Mesodermal cell (in vitro differentiated cells): ENCODE measurements around the gene KLHL29.

Experiments used
- H3K27ac ChIP-seq: 2 replicates; pipeline ENCODE4 v1.7.0; 2013; ENCODE audit warnings: mild to moderate bottlenecking, low read depth, low read length, moderate library complexity; ENCODE audit not compliant: severe bottlenecking
- H3K36me3 ChIP-seq: 2 replicates; pipeline ENCODE4 v1.7.1; 2013; ENCODE audit warnings: mild to moderate bottlenecking, low read length, moderate library complexity; ENCODE audit not compliant: control insufficient read depth, insufficient read depth
- H3K4me1 ChIP-seq: one replicate; pipeline ENCODE4 v1.7.1; 2013; ENCODE audit warnings: mild to moderate bottlenecking, low read length; ENCODE audit not compliant: insufficient read depth, control insufficient read depth, poor library complexity, severe bottlenecking
- H3K4me3 ChIP-seq: 2 replicates; pipeline ENCODE4 v1.7.0; 2013; ENCODE audit warnings: low read length, control low read depth, mild to moderate bottlenecking; ENCODE audit not compliant: insufficient read depth, poor library complexity, severe bottlenecking; ENCODE audit errors: extremely low read depth
- H3K9me3 ChIP-seq: 2 replicates; pipeline ENCODE4 v1.7.1; 2013; ENCODE audit warnings: mild to moderate bottlenecking, low read length, moderate library complexity; ENCODE audit not compliant: control insufficient read depth
- WGBS, 2 experiments: methylation state at CpG; one replicate each; pipeline ENCODE4 v1.1.5; 2013; ENCODE audit warnings: missing lambda C conversion rate in 2 of 2; ENCODE audit not compliant: insufficient coverage in 2 of 2; 5-methylcytosine and 5-hydroxymethylcytosine counted together

Gene KLHL29

GRCh38 chr2:23475473-23475872 lies 90.5 kb downstream of the KLHL29 start:
- H3K4me1 ChIP-seq: peaks cover 13% of the 10 kb centered on the region
- H3K4me3 ChIP-seq: no peak overlapping the region
- H3K27ac ChIP-seq: no peak overlapping the region
- no peaks in the 10 kb centered on the region for H3K36me3 ChIP-seq
- WGBS, 2 experiments: 87 to 94% methylated on average over 9 to 10 of the region's 11 CpGs
- H3K9me3 ChIP-seq: no peaks in the 10 kb centered on the region

- Histone ChIP-seq H3K4me3 (no peak overlapping the region), H3K36me3 (no peaks in the 10 kb centered on the region), H3K4me1 (peaks cover 25% of the 10 kb centered on the region), H3K27ac (peak overlapping the region; percentile 46), H3K9me3 (no peaks in the 10 kb centered on the region)
- 83 to 89% methylated on average over 6 of the region's 7 CpGs for WGBS, 2 experiments
Observed at GRCh38 chr2:23476786-23477185, 91.8 kb downstream of the KLHL29 start.

- Histone ChIP-seq H3K4me3 (no peak overlapping the region), H3K4me1 (peaks cover 25% of the 10 kb centered on the region), H3K9me3 (no peaks in the 10 kb centered on the region), H3K27ac (peak overlapping the region; percentile 46), H3K36me3 (no peaks in the 10 kb centered on the region)
- 92 to 98% methylated on average over 10 to 11 of the region's 11 CpGs for WGBS, 2 experiments
Observed at GRCh38 chr2:23477392-23477791, 92.4 kb downstream of the KLHL29 start.

DNA sequence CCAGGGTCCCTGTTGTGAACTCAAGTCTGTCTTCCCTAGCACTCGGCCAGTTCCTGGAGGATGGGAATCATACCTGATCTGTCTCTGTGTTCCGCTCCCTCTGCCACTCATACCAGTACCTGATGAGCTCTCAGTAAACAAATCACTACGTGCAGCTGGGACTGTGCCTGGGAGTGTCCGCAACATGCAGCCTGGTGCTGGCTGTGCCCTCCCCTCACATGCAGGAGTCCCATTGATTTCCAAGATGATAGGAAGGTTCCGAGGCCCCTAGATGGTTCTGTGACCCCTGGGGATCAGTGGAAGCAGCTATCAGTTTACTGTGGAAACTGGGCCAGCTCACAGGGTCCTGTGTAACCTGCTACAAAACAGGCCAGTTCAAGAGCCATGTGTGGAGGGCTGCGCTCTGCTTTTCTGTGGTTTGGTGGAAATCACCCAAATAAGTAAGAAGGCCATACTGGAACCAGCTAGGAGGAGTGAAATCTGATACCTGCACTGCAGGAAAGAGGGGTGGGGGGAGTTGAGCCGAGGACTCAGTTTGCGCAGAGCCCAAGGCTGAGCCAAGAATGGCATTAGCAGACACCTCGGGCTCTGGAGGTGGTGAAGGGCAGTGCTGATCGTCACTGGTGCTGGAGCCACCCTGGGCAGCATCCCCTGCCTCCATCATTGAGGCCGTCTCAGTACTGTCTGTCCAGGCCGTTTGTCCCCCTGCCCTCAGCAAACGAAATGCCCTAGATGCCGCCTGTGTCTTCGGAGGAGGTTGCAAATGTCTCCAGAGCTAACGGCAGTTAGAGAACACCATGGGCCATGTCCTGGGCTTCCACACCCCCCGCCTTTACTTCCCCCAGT lies 93.3 kb downstream of the KLHL29 start:
- Histone ChIP-seq H3K4me1 (peaks cover 25% of the 10 kb centered on the region), H3K27ac (no peak overlapping the region), H3K36me3 (no peaks in the 10 kb centered on the region), H3K4me3 (no peak overlapping the region), H3K9me3 (no peaks in the 10 kb centered on the region)
- 69 to 70% methylated on average over 13 to 16 of the region's 17 CpGs for WGBS, 2 experiments

- 87 to 90% methylated on average over 20 of the region's 20 CpGs for WGBS, 2 experiments
- H3K4me1 ChIP-seq: peaks cover 25% of the 10 kb centered on the region
- no peaks in the 10 kb centered on the region for H3K9me3 ChIP-seq
- no peaks in the 10 kb centered on the region for H3K36me3 ChIP-seq
- H3K27ac ChIP-seq: no peak overlapping the region
- no peak overlapping the region for H3K4me3 ChIP-seq
Observed at GRCh38 chr2:23478933-23479683, 94.1 kb downstream of the KLHL29 start.

DNA sequence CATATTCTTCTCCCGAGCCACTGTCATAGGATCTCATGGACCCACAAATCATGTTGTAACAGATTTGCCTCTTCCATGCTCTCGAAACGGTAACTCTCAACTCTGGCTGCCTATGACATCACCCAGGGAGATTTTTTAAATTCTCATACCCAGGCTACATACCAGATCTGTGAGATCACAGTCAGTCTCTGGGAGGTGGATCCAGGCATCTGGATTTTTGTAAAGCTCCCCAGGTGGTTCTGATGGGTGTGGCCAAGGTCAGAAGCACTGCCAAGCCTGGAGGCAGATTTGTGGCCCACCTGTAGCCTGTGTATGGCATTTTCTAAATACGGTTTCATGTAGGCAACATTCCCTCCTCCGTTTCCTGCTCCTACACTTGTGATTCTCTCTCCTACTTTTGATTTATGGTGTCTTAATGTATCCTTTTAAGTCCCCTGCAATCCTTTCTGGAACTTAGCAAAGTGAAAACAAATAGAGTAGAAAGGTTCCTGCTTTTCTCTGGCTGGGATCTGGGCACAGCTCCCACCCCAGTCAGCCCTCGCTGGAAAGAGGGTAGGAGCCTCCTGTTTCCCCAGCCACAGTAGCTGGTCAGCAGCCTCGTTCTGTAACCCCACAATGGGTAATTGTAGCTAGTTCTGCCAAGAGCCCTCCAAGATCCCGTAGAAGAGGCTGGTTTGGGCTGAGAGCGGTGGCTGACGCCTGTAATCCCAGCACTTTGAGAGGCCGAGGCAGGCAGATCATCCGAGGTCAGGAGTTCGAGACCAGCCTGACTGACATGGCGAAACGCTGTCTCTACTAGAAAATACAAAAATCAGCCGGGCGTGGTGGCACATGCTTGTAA lies 96.2 kb downstream of the KLHL29 start:
- peak overlapping the region; percentile 82 for H3K27ac ChIP-seq
- peaks cover 25% of the 10 kb centered on the region for H3K4me1 ChIP-seq
- H3K9me3 ChIP-seq: no peaks in the 10 kb centered on the region
- H3K4me3 ChIP-seq: no peak overlapping the region
- 79 to 81% methylated on average over 15 to 16 of the region's 17 CpGs for WGBS, 2 experiments
- H3K36me3 ChIP-seq: no peaks in the 10 kb centered on the region

- Histone ChIP-seq H3K27ac (no peak overlapping the region), H3K4me1 (peaks cover 25% of the 10 kb centered on the region), H3K9me3 (no peaks in the 10 kb centered on the region), H3K36me3 (no peaks in the 10 kb centered on the region), H3K4me3 (no peak overlapping the region)
- 88 to 92% methylated on average over 4 to 9 of the region's 9 CpGs for WGBS, 2 experiments
Observed at GRCh38 chr2:23482188-23482587, 97.2 kb downstream of the KLHL29 start.

- H3K4me1 ChIP-seq: peaks cover 25% of the 10 kb centered on the region
- H3K4me3 ChIP-seq: no peak overlapping the region
- H3K27ac ChIP-seq: no peak overlapping the region
- WGBS, 2 experiments: 94 to 98% methylated on average over 6 of the region's 6 CpGs
- no peaks in the 10 kb centered on the region for H3K36me3 ChIP-seq
- no peaks in the 10 kb centered on the region for H3K9me3 ChIP-seq
Observed at GRCh38 chr2:23482607-23483006, 97.6 kb downstream of the KLHL29 start.

DNA sequence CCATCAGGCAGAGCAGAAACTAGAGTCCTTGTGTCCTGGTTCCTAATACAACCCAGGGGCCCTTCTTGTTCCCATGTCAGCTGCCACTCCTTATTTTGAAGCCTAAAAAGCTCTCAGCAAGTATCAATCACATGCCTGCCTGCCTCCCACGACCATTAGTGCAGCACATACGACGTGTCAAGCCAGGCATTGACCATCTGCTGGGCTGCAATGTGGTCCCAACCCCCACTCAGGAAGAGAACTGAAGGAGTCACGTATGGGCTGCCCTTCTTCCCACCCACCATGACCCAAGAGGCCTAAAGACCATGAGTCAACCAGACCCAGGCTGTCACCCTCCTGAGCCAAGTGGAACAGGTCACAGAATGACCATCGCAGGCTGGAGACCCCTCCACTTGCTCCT lies 98.8 kb downstream of the KLHL29 start:
- 89% methylated on average over 3 to 5 of the region's 5 CpGs for WGBS, 2 experiments
- no peaks in the 10 kb centered on the region for H3K9me3 ChIP-seq
- H3K27ac ChIP-seq: no peak overlapping the region
- peaks cover 16% of the 10 kb centered on the region for H3K4me1 ChIP-seq
- H3K4me3 ChIP-seq: no peak overlapping the region
- H3K36me3 ChIP-seq: no peaks in the 10 kb centered on the region

- peaks cover 16% of the 10 kb centered on the region for H3K4me1 ChIP-seq
- 96 to 98% methylated on average over 6 to 8 of the region's 8 CpGs for WGBS, 2 experiments
Observed at GRCh38 chr2:23484275-23484674, 99.3 kb downstream of the KLHL29 start.

More at GRCh38 chr2:23484275-23484674, 99.3 kb downstream of the KLHL29 start:
- H3K9me3 ChIP-seq: no peaks in the 10 kb centered on the region
- no peak overlapping the region for H3K27ac ChIP-seq
- no peaks in the 10 kb centered on the region for H3K36me3 ChIP-seq
- no peak overlapping the region for H3K4me3 ChIP-seq
